GM21515 (cell line): ENCODE results near the gene ZNF697.
"Not testable (repeated sequence)": the region's sequence is repeated elsewhere in the genome, so short reads cannot be mapped to it uniquely, and the experiment has no call there.

ENCODE experiments used
- ATAC-seq: cut with Tn5 transposase; IDR thresholded peaks from one replicate; pipeline ENCODE4 v1.9.1; 2021; ENCODE audit not compliant: unreplicated experiment

Gene ZNF697

DNA sequence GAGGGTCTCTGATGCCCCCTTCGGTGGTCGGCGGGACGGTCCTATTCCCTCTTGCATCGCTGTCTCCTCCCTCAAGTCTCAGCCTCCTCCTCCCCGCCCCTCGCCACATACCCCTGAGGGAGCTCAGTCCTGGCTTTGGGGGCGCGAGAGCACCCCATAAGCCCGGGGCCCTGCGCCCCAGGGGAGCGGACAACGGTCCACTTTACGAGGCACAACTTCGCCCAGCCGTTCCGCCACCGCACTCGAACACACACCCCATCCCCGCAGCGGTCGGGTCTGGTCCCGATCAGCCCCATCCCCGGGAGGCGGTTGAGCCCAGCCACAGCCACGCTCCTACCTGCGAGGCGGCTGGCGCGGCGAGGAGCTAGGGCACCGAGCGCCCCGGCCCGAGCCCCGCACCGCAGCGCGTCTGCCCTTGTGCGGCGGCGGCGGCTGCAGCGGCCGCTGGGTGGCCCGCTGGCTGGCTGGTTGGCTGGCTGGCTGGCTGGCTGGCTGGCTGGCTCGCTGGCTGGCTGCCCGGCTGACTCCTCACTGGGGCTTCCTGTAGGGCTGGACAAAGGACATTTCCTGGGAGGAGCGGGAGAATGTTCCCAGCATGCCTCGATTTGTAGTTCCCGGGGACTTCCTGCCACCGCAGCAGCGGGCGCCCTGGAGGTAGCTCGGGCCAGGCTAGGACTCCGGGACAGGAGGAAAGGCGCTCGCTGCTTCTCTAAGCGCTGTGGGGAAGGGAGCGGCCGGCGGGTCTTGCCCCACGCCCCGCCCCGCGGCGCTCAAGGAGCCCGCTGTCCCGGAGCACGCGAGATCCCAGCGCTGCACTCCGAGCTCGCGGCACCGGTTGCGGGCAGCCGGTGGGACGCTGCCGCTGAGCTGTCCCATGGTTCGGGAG, at the start of gene ZNF697:
Gene ZNF697 (minus strand): TSS at position 533 of the 886 bp plus-strand sequence. CDS start 22,166 bp downstream, outside the sequence.
- ATAC-seq: peak; percentile 75

DNA sequence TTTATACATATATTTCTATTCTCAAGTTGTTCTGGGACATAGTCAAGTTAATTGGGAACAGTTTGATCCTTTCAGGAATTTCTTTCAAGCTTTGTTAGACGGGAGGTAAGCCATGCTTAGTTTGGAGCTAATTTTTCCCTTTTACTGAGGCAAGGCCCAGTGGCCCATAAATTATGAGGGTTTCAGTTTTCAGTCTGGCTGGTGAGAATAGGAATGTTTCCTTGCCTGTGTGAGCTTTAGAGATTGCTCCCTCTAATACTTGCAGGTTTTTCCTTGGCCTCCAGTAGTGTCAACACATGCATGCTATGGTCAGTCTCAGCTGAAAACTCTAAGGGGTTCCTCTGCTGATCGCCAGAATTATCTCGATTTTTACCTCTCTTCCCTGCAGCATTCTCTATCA, 49.5 kb upstream of the ZNF697 start:
- ATAC-seq: no peak

DNA sequence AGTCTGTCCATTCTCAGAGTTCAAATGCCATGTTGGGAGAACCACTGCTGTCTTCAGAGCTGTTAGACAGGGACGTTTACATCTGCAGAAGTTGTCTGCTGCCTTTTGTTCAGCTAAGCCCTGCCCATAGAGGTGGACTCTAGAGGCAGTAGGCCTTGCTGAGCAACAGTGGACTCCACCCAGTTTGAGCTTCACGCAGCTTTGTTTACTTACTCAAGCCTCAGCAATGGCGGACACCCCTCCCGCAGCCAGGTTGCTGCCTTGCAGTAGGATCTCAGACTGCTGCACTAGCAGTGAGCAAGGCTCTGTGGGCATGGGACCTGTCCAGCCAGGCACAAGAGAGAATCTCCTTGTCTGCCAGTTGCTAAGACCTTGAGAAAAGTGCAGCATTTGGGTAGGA, 48.8 kb upstream of the ZNF697 start:
- not testable (repeated sequence) for ATAC-seq

- ATAC-seq: no peak
These were observed 41.4 kb upstream of the ZNF697 start for GRCh38 chr1:119689511-119689910.

GRCh38 chr1:119688810-119689209, 40.7 kb upstream of the ZNF697 start:
- ATAC-seq: no peak

GRCh38 chr1:119687434-119688079, 39.5 kb upstream of the ZNF697 start:
- ATAC-seq: no peak

DNA sequence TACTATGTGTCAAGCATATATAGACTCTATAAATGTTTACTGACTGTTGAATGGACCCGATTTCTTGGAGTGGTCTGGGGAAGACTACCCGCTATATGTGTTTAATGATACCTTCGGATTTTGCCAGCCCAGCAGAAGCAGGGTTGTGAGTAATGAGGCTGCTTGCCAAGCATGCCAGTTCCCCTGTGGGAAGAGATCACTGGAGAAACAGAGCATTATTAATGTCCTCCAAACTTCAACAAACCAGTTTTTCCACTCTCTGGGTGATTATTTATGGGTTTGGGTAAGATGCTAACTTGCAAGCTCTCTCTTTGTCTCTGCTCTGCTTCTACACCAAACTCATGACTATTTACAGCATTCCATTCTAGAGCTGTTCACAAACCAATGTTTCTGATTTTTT, 38.6 kb upstream of the ZNF697 start:
- ATAC-seq: no peak

GRCh38 chr1:119683893-119684292, 35.8 kb upstream of the ZNF697 start:
- ATAC-seq: no peak

- ATAC-seq: no peak
These were observed 34.1 kb upstream of the ZNF697 start for GRCh38 chr1:119682141-119682540.

- ATAC-seq: no peak
These were observed 33.5 kb upstream of the ZNF697 start for GRCh38 chr1:119681560-119681959.

DNA sequence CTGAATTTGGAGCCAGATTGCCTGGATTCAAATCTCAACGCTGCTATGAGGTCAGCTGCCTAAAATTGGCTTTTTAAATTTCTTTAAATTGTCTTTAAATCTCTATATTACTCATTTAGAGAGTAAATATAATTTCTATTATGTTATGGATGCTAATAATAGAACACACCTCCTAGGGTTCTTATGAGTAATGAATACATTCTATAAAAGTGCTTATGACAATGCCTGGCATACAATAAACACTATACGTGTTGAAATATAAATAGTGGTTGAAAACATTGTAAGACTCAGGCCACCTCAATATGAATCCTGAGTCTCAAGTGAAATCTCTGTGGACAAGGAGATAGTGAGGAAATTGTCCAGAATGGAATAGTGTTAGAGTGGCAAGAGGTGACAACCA, 32.7 kb upstream of the ZNF697 start:
- ATAC-seq: no peak

DNA sequence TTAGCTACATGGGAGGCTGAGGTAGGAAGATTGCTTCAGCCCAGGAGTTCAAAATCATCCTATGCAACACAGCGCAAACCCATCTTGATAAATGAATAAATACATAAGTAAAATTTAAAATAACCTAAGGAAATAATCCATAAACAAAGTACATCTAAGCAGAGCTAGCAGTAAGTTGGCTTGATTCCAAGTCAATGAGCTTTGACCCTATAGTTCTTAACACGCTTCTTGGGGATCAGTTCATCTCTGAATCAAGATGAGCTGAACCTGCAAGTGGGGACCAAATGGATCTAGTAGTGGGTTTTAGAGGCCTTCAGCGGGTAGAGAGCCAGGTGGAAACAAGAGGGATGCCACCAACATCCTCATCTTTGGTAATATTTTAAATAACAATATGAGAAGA, 32.1 kb upstream of the ZNF697 start:
- no peak for ATAC-seq

GRCh38 chr1:119679223-119679622, 31.2 kb upstream of the ZNF697 start:
- no peak for ATAC-seq

DNA sequence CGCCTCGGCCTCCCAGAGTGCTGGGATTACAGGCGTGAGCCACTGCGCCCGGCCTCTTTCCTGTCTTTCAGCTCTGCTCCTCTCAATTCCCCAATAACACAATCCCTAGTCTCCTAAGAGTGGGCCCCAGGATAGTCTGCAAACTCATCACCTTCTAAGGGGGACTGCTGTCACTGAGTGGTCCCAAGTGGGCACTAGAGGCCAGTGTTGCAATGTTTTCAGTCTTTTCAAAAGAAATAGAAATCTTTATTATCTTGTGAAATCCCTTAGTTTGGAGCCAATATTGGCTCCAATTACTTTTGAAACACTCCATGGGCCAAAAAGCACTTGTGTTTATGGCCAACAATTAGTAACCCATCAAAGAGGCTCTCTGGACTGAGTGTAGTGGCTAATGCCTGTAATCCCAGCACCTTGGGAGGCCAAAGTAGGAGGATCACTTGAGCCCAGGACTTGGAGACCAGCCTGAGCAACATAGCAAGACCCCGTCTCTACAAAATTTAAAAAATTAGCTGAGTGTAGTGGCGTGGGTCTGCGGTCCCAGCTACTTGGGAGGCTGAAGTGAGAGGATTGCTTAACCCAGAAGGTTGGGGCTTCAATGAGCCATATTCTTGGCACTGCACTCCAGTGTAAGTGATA, 28.6 kb upstream of the ZNF697 start:
- ATAC-seq: no peak

- no peak for ATAC-seq
These were observed 27.6 kb upstream of the ZNF697 start for GRCh38 chr1:119675349-119676345.

GRCh38 chr1:119674835-119675289, 26.8 kb upstream of the ZNF697 start:
- ATAC-seq: no peak

- ATAC-seq: no peak
These were observed 26.1 kb upstream of the ZNF697 start for GRCh38 chr1:119674111-119674526.

DNA sequence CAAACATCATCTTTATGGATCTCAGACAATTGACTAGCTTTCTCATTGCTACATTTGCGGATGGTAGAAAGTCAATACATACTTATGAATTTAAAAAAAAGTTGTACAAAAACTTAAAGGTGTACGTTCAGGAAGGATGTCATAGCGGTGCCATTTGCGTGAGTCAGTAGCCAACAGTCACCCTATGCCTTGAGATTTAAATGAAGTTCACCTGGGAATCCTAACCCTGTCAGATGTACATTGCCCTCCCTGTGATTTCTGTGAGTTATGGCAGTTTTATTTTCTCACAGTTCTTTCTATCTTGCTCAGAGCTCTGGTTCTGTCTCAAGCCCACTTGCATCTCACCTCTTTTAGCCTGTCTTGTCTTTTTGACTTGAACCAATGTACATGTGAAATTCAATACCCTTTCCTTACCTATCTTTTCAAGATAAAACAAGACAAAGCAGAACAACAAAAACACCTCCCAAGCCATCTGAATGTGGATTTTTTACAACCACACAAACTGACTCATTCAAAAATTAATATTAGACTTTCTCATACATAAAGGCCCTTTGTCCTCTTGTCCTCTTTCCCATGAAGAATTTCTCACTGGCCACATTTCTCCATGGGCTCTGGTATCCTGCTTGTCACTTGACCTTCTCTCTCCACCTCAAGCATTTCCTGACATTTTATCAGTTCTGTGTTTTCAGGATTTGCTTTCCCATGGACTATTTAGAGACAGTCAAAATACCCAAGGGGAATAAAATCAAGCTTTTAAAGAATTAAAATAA, 25.3 kb upstream of the ZNF697 start:
- no peak for ATAC-seq

GRCh38 chr1:119670898-119671297, 22.8 kb upstream of the ZNF697 start:
- ATAC-seq: no peak

DNA sequence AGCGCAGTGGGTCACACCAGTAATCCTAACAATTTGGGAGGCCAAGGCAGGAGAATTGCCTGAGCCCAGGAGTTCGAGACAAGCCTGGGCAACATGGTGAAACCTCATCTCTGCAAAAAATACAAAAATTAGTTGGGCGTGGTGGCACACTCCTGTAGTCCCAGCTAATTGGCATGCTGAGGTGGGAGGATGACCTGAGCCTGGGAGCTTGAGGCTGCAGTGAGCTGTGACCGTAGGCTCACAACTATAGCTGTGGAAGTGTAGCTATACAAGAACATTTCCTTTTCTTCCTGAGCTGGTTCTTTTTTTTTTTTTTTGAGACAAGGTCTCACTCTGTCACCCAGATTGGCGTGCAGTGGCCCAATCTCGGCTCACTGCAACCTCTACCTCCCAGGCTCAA, 19.1 kb upstream of the ZNF697 start:
- ATAC-seq: no peak
